ENCODE results near the gene LRIG1. TPM values are rescaled to one million over a fixed set of nuclear protein-coding genes. Genes with fewer than 3 reads are reported as not detected.

Gene LRIG1
- polyA plus RNA-seq, 1 donor = 43.7 TPM

GRCh38 chr3:66371432-66371831 is 129.4 kb downstream of the LRIG1 start:
- H3K27ac ChIP-seq (ENCODE audit: low read length) = no peak overlapping the region
- DNase-seq = no peak
- no peaks in the 10 kb centered on the region for H3K4me1 ChIP-seq (ENCODE audit: control insufficient read depth, insufficient read depth, low read length)
- no peaks in the 10 kb centered on the region for H3K27me3 ChIP-seq (ENCODE audit: control insufficient read depth, insufficient read depth, low read length)
- no CpG with 5 or more reads among the region's 7 CpGs for WGBS (ENCODE audit: insufficient coverage, low lambda C conversion rate)
- H3K9me3 ChIP-seq (ENCODE audit: control insufficient read depth, low read depth, low read length) = no peaks in the 10 kb centered on the region
- no peak overlapping the region for H3K4me3 ChIP-seq (ENCODE audit: low read length)
- peaks cover 23% of the 10 kb centered on the region for H3K36me3 ChIP-seq (ENCODE audit: control insufficient read depth, insufficient read depth, low read length)

GRCh38 chr3:66370179-66370578 is 130.6 kb downstream of the LRIG1 start:
- H3K9me3 ChIP-seq (ENCODE audit: control insufficient read depth, low read depth, low read length) = no peaks in the 10 kb centered on the region
- no peaks in the 10 kb centered on the region for H3K27me3 ChIP-seq (ENCODE audit: control insufficient read depth, insufficient read depth, low read length)
- peaks cover 15% of the 10 kb centered on the region for H3K36me3 ChIP-seq (ENCODE audit: control insufficient read depth, insufficient read depth, low read length)
- H3K4me1 ChIP-seq (ENCODE audit: control insufficient read depth, insufficient read depth, low read length) = peaks cover 6% of the 10 kb centered on the region
- DNase-seq = peak; percentile 17 to 34
- WGBS (ENCODE audit: insufficient coverage, low lambda C conversion rate) = no CpG with 5 or more reads among the region's 7 CpGs
- no peak overlapping the region for H3K4me3 ChIP-seq (ENCODE audit: low read length)
- no peak overlapping the region for H3K27ac ChIP-seq (ENCODE audit: low read length)

GRCh38 chr3:66367979-66368378 is 132.8 kb downstream of the LRIG1 start:
- peaks cover 7% of the 10 kb centered on the region for H3K4me1 ChIP-seq (ENCODE audit: control insufficient read depth, insufficient read depth, low read length)
- H3K27me3 ChIP-seq (ENCODE audit: control insufficient read depth, insufficient read depth, low read length) = no peaks in the 10 kb centered on the region
- no peak overlapping the region for H3K4me3 ChIP-seq (ENCODE audit: low read length)
- whole genome bisulfite sequencing (ENCODE audit: insufficient coverage, low lambda C conversion rate) = 100% methylated on average over 1 of the region's 3 CpGs
- no peak overlapping the region for H3K27ac ChIP-seq (ENCODE audit: low read length)
- DNase-seq = no peak
- no peaks in the 10 kb centered on the region for H3K9me3 ChIP-seq (ENCODE audit: control insufficient read depth, low read depth, low read length)
- peaks cover 8% of the 10 kb centered on the region for H3K36me3 ChIP-seq (ENCODE audit: control insufficient read depth, insufficient read depth, low read length)

GRCh38 chr3:66366747-66367146 is 134.1 kb downstream of the LRIG1 start:
- no peak for DNase-seq
- 95% methylated on average over 4 of the region's 7 CpGs for WGBS (ENCODE audit: insufficient coverage, low lambda C conversion rate)
- H3K4me3 ChIP-seq (ENCODE audit: low read length) = no peak overlapping the region
- no peaks in the 10 kb centered on the region for H3K9me3 ChIP-seq (ENCODE audit: control insufficient read depth, low read depth, low read length)
- H3K27ac ChIP-seq (ENCODE audit: low read length) = no peak overlapping the region
- peaks cover 8% of the 10 kb centered on the region for H3K36me3 ChIP-seq (ENCODE audit: control insufficient read depth, insufficient read depth, low read length)
- H3K4me1 ChIP-seq (ENCODE audit: control insufficient read depth, insufficient read depth, low read length) = peaks cover 7% of the 10 kb centered on the region
- no peaks in the 10 kb centered on the region for H3K27me3 ChIP-seq (ENCODE audit: control insufficient read depth, insufficient read depth, low read length)

GRCh38 chr3:66365080-66365479 is 135.7 kb downstream of the LRIG1 start:
- DNase-seq = peak; percentile 64 to 85
- Histone ChIP-seq H3K27me3 (ENCODE audit: control insufficient read depth, insufficient read depth, low read length) (no peaks in the 10 kb centered on the region), H3K36me3 (ENCODE audit: control insufficient read depth, insufficient read depth, low read length) (no peaks in the 10 kb centered on the region), H3K4me1 (ENCODE audit: control insufficient read depth, insufficient read depth, low read length) (peaks cover 7% of the 10 kb centered on the region), H3K9me3 (ENCODE audit: control insufficient read depth, low read depth, low read length) (no peaks in the 10 kb centered on the region), H3K27ac (ENCODE audit: low read length) (peak overlapping the region; percentile 43), H3K4me3 (ENCODE audit: low read length) (no peak overlapping the region)
- 20% methylated on average over 1 of the region's 5 CpGs for WGBS (ENCODE audit: insufficient coverage, low lambda C conversion rate)

GRCh38 chr3:66363148-66363547 is 137.7 kb downstream of the LRIG1 start:
- 60% methylated on average over 1 of the region's 6 CpGs for WGBS (ENCODE audit: insufficient coverage, low lambda C conversion rate)
- H3K27me3 ChIP-seq (ENCODE audit: control insufficient read depth, insufficient read depth, low read length) = no peaks in the 10 kb centered on the region
- peaks cover 7% of the 10 kb centered on the region for H3K4me1 ChIP-seq (ENCODE audit: control insufficient read depth, insufficient read depth, low read length)
- no peak overlapping the region for H3K4me3 ChIP-seq (ENCODE audit: low read length)
- no peak overlapping the region for H3K27ac ChIP-seq (ENCODE audit: low read length)
- no peaks in the 10 kb centered on the region for H3K36me3 ChIP-seq (ENCODE audit: control insufficient read depth, insufficient read depth, low read length)
- no peak for DNase-seq
- H3K9me3 ChIP-seq (ENCODE audit: control insufficient read depth, low read depth, low read length) = no peaks in the 10 kb centered on the region

GRCh38 chr3:66362541-66362941 is 138.3 kb downstream of the LRIG1 start:
- H3K27ac ChIP-seq (ENCODE audit: low read length) = no peak overlapping the region
- H3K36me3 ChIP-seq (ENCODE audit: control insufficient read depth, insufficient read depth, low read length) = no peaks in the 10 kb centered on the region
- no peaks in the 10 kb centered on the region for H3K9me3 ChIP-seq (ENCODE audit: control insufficient read depth, low read depth, low read length)
- no peak for DNase-seq
- peaks cover 7% of the 10 kb centered on the region for H3K4me1 ChIP-seq (ENCODE audit: control insufficient read depth, insufficient read depth, low read length)
- H3K27me3 ChIP-seq (ENCODE audit: control insufficient read depth, insufficient read depth, low read length) = no peaks in the 10 kb centered on the region
- H3K4me3 ChIP-seq (ENCODE audit: low read length) = no peak overlapping the region
- WGBS (ENCODE audit: insufficient coverage, low lambda C conversion rate) = no CpG with 5 or more reads among the region's 3 CpGs

GRCh38 chr3:66361356-66361755 is 139.5 kb downstream of the LRIG1 start:
- 100% methylated on average over 2 of the region's 5 CpGs for WGBS (ENCODE audit: insufficient coverage, low lambda C conversion rate)
- Histone ChIP-seq H3K27me3 (ENCODE audit: control insufficient read depth, insufficient read depth, low read length) (no peaks in the 10 kb centered on the region), H3K36me3 (ENCODE audit: control insufficient read depth, insufficient read depth, low read length) (no peaks in the 10 kb centered on the region), H3K27ac (ENCODE audit: low read length) (no peak overlapping the region), H3K9me3 (ENCODE audit: control insufficient read depth, low read depth, low read length) (no peaks in the 10 kb centered on the region), H3K4me3 (ENCODE audit: low read length) (no peak overlapping the region), H3K4me1 (ENCODE audit: control insufficient read depth, insufficient read depth, low read length) (peaks cover 7% of the 10 kb centered on the region)
- no peak for DNase-seq

- DNase-seq = no peak
- H3K36me3 ChIP-seq (ENCODE audit: control insufficient read depth, insufficient read depth, low read length) = no peaks in the 10 kb centered on the region
- H3K4me1 ChIP-seq (ENCODE audit: control insufficient read depth, insufficient read depth, low read length) = no peaks in the 10 kb centered on the region
- H3K9me3 ChIP-seq (ENCODE audit: control insufficient read depth, low read depth, low read length) = no peaks in the 10 kb centered on the region
- no peaks in the 10 kb centered on the region for H3K27me3 ChIP-seq (ENCODE audit: control insufficient read depth, insufficient read depth, low read length)
- WGBS (ENCODE audit: insufficient coverage, low lambda C conversion rate) = no CpG with 5 or more reads among the region's 1 CpG
- H3K4me3 ChIP-seq (ENCODE audit: low read length) = no peak overlapping the region
- no peak overlapping the region for H3K27ac ChIP-seq (ENCODE audit: low read length)
Measured at GRCh38 chr3:66355997-66356396, 144.8 kb downstream of the LRIG1 start.

GRCh38 chr3:66355394-66355793 is 145.4 kb downstream of the LRIG1 start:
- Histone ChIP-seq H3K4me3 (ENCODE audit: low read length) (no peak overlapping the region), H3K27ac (ENCODE audit: low read length) (no peak overlapping the region), H3K27me3 (ENCODE audit: control insufficient read depth, insufficient read depth, low read length) (no peaks in the 10 kb centered on the region), H3K9me3 (ENCODE audit: control insufficient read depth, low read depth, low read length) (no peaks in the 10 kb centered on the region), H3K36me3 (ENCODE audit: control insufficient read depth, insufficient read depth, low read length) (no peaks in the 10 kb centered on the region), H3K4me1 (ENCODE audit: control insufficient read depth, insufficient read depth, low read length) (no peaks in the 10 kb centered on the region)
- DNase-seq = no peak
- WGBS (ENCODE audit: insufficient coverage, low lambda C conversion rate) = 100% methylated on average over 2 of the region's 3 CpGs

GRCh38 chr3:66354001-66354400 is 146.8 kb downstream of the LRIG1 start:
- Histone ChIP-seq H3K4me3 (ENCODE audit: low read length) (no peak overlapping the region), H3K27me3 (ENCODE audit: control insufficient read depth, insufficient read depth, low read length) (no peaks in the 10 kb centered on the region), H3K36me3 (ENCODE audit: control insufficient read depth, insufficient read depth, low read length) (no peaks in the 10 kb centered on the region), H3K9me3 (ENCODE audit: control insufficient read depth, low read depth, low read length) (no peaks in the 10 kb centered on the region), H3K4me1 (ENCODE audit: control insufficient read depth, insufficient read depth, low read length) (no peaks in the 10 kb centered on the region), H3K27ac (ENCODE audit: low read length) (no peak overlapping the region)
- DNase-seq = no peak
- 70% methylated on average over 2 of the region's 2 CpGs for WGBS (ENCODE audit: insufficient coverage, low lambda C conversion rate)
